PFSK-1 (cell line): ENCODE results near the gene NKTR.

Experiments
- FOXP2 ChIP-seq: optimal IDR thresholded peaks from 2 replicates; pipeline ENCODE3; 2011; ENCODE audit warnings: borderline replicate concordance, control low read depth, inconsistent platforms; ENCODE audit not compliant: insufficient read depth; ENCODE audit errors: extremely low read length, extremely low read depth
- POLR2AphosphoS5 ChIP-seq: IDR thresholded peaks from 2 replicates; pipeline ENCODE4 v1.6.1; 2012; ENCODE audit warnings: low read depth, mild to moderate bottlenecking, control low read depth, low read length, moderate library complexity
- REST ChIP-seq, 2 experiments: IDR thresholded peaks; 2 replicates each; pipeline versions ENCODE4 v1.6.1 to v1.8.0; 2011 to 2012; ENCODE audit warnings: low read depth in 2 of 2, low read length in 2 of 2, control low read depth in 1 of 2, inconsistent platforms in 1 of 2, mild to moderate bottlenecking in 1 of 2, moderate library complexity in 1 of 2; ENCODE audit not compliant: insufficient read depth in 1 of 2
- SIN3A ChIP-seq: IDR thresholded peaks from 2 replicates; pipeline ENCODE4 v1.6.1; 2012; ENCODE audit warnings: mild to moderate bottlenecking, low read length, moderate library complexity, borderline replicate concordance; ENCODE audit not compliant: insufficient read depth
- TAF1 ChIP-seq: IDR thresholded peaks from 2 replicates; pipeline ENCODE4 v1.6.1; 2012; ENCODE audit warnings: low read length, control low read depth, borderline replicate concordance; ENCODE audit not compliant: insufficient read depth

The NKTR gene

DNA sequence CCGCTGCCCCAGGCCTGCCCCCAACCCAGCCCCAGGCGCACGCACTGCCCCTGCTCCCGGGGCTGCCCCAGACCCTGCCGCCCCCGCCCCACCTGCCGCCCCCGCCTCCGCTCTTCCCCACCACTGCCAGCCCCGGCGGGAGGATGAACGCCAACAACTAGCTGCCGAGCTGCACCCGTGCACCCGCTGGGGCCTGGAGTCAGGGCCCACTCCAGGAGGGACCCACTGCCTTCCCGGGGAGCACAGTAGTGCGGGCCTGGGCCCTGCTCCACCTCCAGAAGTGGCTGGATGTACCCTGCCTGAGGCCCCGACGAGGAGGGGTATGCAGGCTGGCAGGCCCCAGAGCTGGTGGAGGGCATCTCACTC is 63.9 kb downstream of the NKTR start:
- no peak for TF ChIP-seq SIN3A
- no peak for TF ChIP-seq POLR2AphosphoS5
- no peak for TF ChIP-seq FOXP2
- no peak for TF ChIP-seq REST (IDR thresholded peaks at IDR 0.05; ENCODE audit: insufficient read depth in 1 of 2, low read depth in 2 of 2, low read length in 2 of 2)
- no peak for TF ChIP-seq TAF1

GRCh38 chr3:42665050-42665878 is 64.8 kb downstream of the NKTR start:
- TF ChIP-seq FOXP2 (no peak), REST (IDR thresholded peaks at IDR 0.05; ENCODE audit: insufficient read depth in 1 of 2, low read depth in 2 of 2, low read length in 2 of 2) (no peak), SIN3A (no peak), TAF1 (no peak), POLR2AphosphoS5 (no peak)

- TF ChIP-seq TAF1 (no peak), POLR2AphosphoS5 (no peak), REST (IDR thresholded peaks at IDR 0.05; ENCODE audit: insufficient read depth in 1 of 2, low read depth in 2 of 2, low read length in 2 of 2) (no peak), FOXP2 (no peak)
Observed at GRCh38 chr3:42666022-42666421, 65.5 kb downstream of the NKTR start.

DNA sequence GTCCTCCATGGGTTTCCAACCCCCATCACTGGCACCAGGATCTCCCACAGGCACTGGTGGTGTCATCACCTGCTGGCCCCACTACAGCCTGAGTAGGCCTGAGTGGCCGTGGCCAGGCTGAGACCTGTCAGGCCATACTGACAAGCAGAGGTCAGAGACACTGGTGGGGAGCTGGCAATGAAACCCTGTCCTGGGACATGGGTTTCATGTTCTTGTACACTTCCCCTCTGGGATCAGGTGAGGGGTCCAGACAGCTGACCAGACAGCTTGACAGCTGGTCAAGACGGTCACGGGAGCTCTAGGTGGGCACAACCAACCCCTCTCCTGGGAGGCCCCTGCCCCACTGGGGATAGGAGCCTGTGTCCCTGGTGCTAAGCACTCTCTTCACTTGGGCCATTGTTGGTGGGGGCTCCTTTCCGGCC is 66.1 kb downstream of the NKTR start:
- TF ChIP-seq POLR2AphosphoS5 (no peak), REST (IDR thresholded peaks at IDR 0.05; ENCODE audit: insufficient read depth in 1 of 2, low read depth in 2 of 2, low read length in 2 of 2) (no peak), SIN3A (no peak), TAF1 (no peak), FOXP2 (no peak)

- TF ChIP-seq REST (IDR thresholded peaks at IDR 0.05; ENCODE audit: insufficient read depth in 1 of 2, low read depth in 2 of 2, low read length in 2 of 2) = no peak
- TF ChIP-seq POLR2AphosphoS5 = no peak
- TF ChIP-seq SIN3A = no peak
- no peak for TF ChIP-seq FOXP2
- no peak for TF ChIP-seq TAF1
Observed at GRCh38 chr3:42667096-42667522, 66.6 kb downstream of the NKTR start.
